ENCODE results near the gene YPEL2.
A peak's percentile ranks its signal among the peaks of the same experiment; 100 is the strongest.
"Not testable (repeated sequence)": the region's sequence is repeated elsewhere in the genome, so short reads cannot be mapped to it uniquely, and the experiment has no call there.

The YPEL2 gene

GRCh38 chr17:59331129-59331928 is at the start of gene YPEL2:
YPEL2 (plus strand) TSS chr17:59331655; CDS start chr17:59353410, 21,755 bp downstream.
- DNase-seq (ENCODE audit: low spot score): peak; percentile 97

- no peak for DNase-seq (ENCODE audit: low spot score)
These were observed 47.1 kb upstream of the YPEL2 start for GRCh38 chr17:59284317-59284716.

- no peak for DNase-seq (ENCODE audit: low spot score)
These were observed 44.0 kb upstream of the YPEL2 start for GRCh38 chr17:59287452-59287851.

GRCh38 chr17:59287891-59288290 is 43.6 kb upstream of the YPEL2 start:
- no peak for DNase-seq (ENCODE audit: low spot score)

- DNase-seq (ENCODE audit: low spot score): no peak
These were observed 41.5 kb upstream of the YPEL2 start for GRCh38 chr17:59289981-59290301.

GRCh38 chr17:59290302-59290998 is 41.0 kb upstream of the YPEL2 start:
- DNase-seq (ENCODE audit: low spot score): not testable (repeated sequence)

- DNase-seq (ENCODE audit: low spot score): no peak
These were observed 39.3 kb upstream of the YPEL2 start for GRCh38 chr17:59292174-59292523.

GRCh38 chr17:59296190-59296589 is 35.3 kb upstream of the YPEL2 start:
- DNase-seq (ENCODE audit: low spot score): no peak

GRCh38 chr17:59298521-59298920 is 32.9 kb upstream of the YPEL2 start:
- DNase-seq (ENCODE audit: low spot score): no peak

GRCh38 chr17:59299400-59300092 is 31.9 kb upstream of the YPEL2 start:
- DNase-seq (ENCODE audit: low spot score): no peak

GRCh38 chr17:59300941-59301340 is 30.5 kb upstream of the YPEL2 start:
- no peak for DNase-seq (ENCODE audit: low spot score)

- DNase-seq (ENCODE audit: low spot score): no peak
These were observed 26.6 kb upstream of the YPEL2 start for GRCh38 chr17:59304811-59305210.

- DNase-seq (ENCODE audit: low spot score): no peak
These were observed 21.1 kb upstream of the YPEL2 start for GRCh38 chr17:59310263-59310920.

- peak; percentile 79 for DNase-seq (ENCODE audit: low spot score)
These were observed 20.4 kb upstream of the YPEL2 start for GRCh38 chr17:59311051-59311468.

- not testable (repeated sequence) for DNase-seq (ENCODE audit: low spot score)
These were observed 19.9 kb upstream of the YPEL2 start for GRCh38 chr17:59311521-59311920.

- DNase-seq (ENCODE audit: low spot score): no peak
These were observed 15.6 kb upstream of the YPEL2 start for GRCh38 chr17:59315866-59316265.

- DNase-seq (ENCODE audit: low spot score): no peak
These were observed 4.1 kb upstream of the YPEL2 start for GRCh38 chr17:59327121-59327980.

- no peak for DNase-seq (ENCODE audit: low spot score)
These were observed 3.5 kb upstream of the YPEL2 start for GRCh38 chr17:59327981-59328290.

GRCh38 chr17:59328601-59329000 is 2.9 kb upstream of the YPEL2 start:
- DNase-seq (ENCODE audit: low spot score): no peak

GRCh38 chr17:59329176-59330052 is 2.0 kb upstream of the YPEL2 start:
- peak; percentile 88 for DNase-seq (ENCODE audit: low spot score)
